H9 (cell line): ENCODE measurements around the gene FAM216A. TPM values are rescaled to one million over a fixed set of nuclear protein-coding genes. Genes with fewer than 3 reads are reported as not detected.

Experiments
- DNase-seq: peaks from one replicate; pipeline ENCODE4 v3.0.0-alpha.2; 2017
- H2AFZ ChIP-seq: one replicate; pipeline ENCODE4 v1.6.1; 2013; ENCODE audit warnings: mild to moderate bottlenecking, low read length, control low read depth, moderate library complexity
- H2AK5ac ChIP-seq: 2 replicates; pipeline ENCODE4 v1.6.1; 2013; ENCODE audit warnings: low read length, control low read depth, mixed read lengths; ENCODE audit not compliant: insufficient read length
- H2BK120ac ChIP-seq: one replicate; pipeline ENCODE4 v1.6.1; 2013; ENCODE audit warnings: low read depth, mild to moderate bottlenecking, low read length, control low read depth, inconsistent platforms; ENCODE audit not compliant: poor library complexity, severe bottlenecking
- H2BK12ac ChIP-seq: 2 replicates; pipeline ENCODE4 v1.6.1; 2013; ENCODE audit warnings: low read length, control low read depth, mixed read lengths, low read depth; ENCODE audit not compliant: insufficient read length
- H2BK15ac ChIP-seq: 2 replicates; pipeline ENCODE4 v1.6.1; 2013; ENCODE audit warnings: low read depth, low read length, control low read depth
- H2BK20ac ChIP-seq: one replicate; pipeline ENCODE4 v1.6.1; 2013; ENCODE audit warnings: low read depth, mild to moderate bottlenecking, low read length, control low read depth, inconsistent platforms; ENCODE audit not compliant: poor library complexity, severe bottlenecking
- H2BK5ac ChIP-seq: 2 replicates; pipeline ENCODE4 v1.6.1; 2013; ENCODE audit warnings: low read length, control low read depth, mixed read lengths; ENCODE audit not compliant: insufficient read length
- H3K14ac ChIP-seq: 2 replicates; pipeline ENCODE4 v1.6.1; 2013; ENCODE audit warnings: low read length, control low read depth; ENCODE audit not compliant: insufficient read depth
- H3K18ac ChIP-seq: 2 replicates; pipeline ENCODE4 v1.6.1; 2013; ENCODE audit warnings: low read depth, mild to moderate bottlenecking, mixed read lengths, low read length, control low read depth; ENCODE audit not compliant: insufficient read length
- H3K23ac ChIP-seq: 2 replicates; pipeline ENCODE4 v1.6.1; 2013; ENCODE audit warnings: low read length, control low read depth, mixed read lengths, low read depth; ENCODE audit not compliant: insufficient read length
- H3K23me2 ChIP-seq: 2 replicates; pipeline ENCODE4 v1.6.1; 2013; ENCODE audit warnings: low read depth, mild to moderate bottlenecking, mixed read lengths, low read length, control low read depth; ENCODE audit not compliant: insufficient read length, poor library complexity, severe bottlenecking
- H3K27ac ChIP-seq: 2 replicates; pipeline ENCODE4 v1.5.1; 2013; ENCODE audit warnings: low read length, control low read depth, mixed read lengths, low read depth; ENCODE audit not compliant: insufficient read length
- H3K27me3 ChIP-seq: 2 replicates; pipeline ENCODE4 v1.6.1; 2013; ENCODE audit warnings: low read length, control low read depth, inconsistent platforms; ENCODE audit not compliant: insufficient read depth
- H3K4ac ChIP-seq: 2 replicates; pipeline ENCODE4 v1.6.1; 2013; ENCODE audit warnings: low read depth, mild to moderate bottlenecking, control low read depth, inconsistent platforms, low read length, moderate library complexity
- H3K4me1 ChIP-seq: 2 replicates; pipeline ENCODE4 v1.6.1; 2013; ENCODE audit warnings: low read length, control low read depth, inconsistent platforms; ENCODE audit not compliant: insufficient read depth
- H3K4me2 ChIP-seq: 2 replicates; pipeline ENCODE4 v1.6.1; 2013; ENCODE audit warnings: low read length, control low read depth, mixed read lengths; ENCODE audit not compliant: insufficient read length, insufficient read depth
- H3K56ac ChIP-seq: 2 replicates; pipeline ENCODE4 v1.6.1; 2013; ENCODE audit warnings: low read depth, mild to moderate bottlenecking, mixed read lengths, low read length, control low read depth; ENCODE audit not compliant: insufficient read length
- H3K79me1 ChIP-seq: 2 replicates; pipeline ENCODE4 v1.6.1; 2013; ENCODE audit warnings: low read depth, mild to moderate bottlenecking, moderate library complexity, low read length, control low read depth, inconsistent platforms; ENCODE audit not compliant: insufficient read depth, poor library complexity, severe bottlenecking
- H3K79me2 ChIP-seq: 2 replicates; pipeline ENCODE4 v1.6.1; 2013; ENCODE audit warnings: low read length, control low read depth, inconsistent platforms; ENCODE audit not compliant: insufficient read depth
- H3K9ac ChIP-seq: 2 replicates; pipeline ENCODE4 v1.6.1; 2013; ENCODE audit warnings: low read length, control low read depth, mixed read lengths; ENCODE audit not compliant: insufficient read length; ENCODE audit errors: extremely low read depth
- H3K9me3 ChIP-seq: one replicate; pipeline ENCODE4 v1.6.1; 2013; ENCODE audit warnings: low read depth, low read length, inconsistent platforms; ENCODE audit not compliant: control insufficient read depth
- H3T11ph ChIP-seq: one replicate; pipeline ENCODE4 v1.6.1; 2013; ENCODE audit warnings: mild to moderate bottlenecking, low read length, control low read depth, inconsistent platforms
- H4K20me1 ChIP-seq: one replicate; pipeline ENCODE4 v1.6.1; 2013; ENCODE audit not compliant: control insufficient read depth, insufficient read length, insufficient read depth
- H4K5ac ChIP-seq: 2 replicates; pipeline ENCODE4 v1.6.1; 2013; ENCODE audit warnings: low read depth, mild to moderate bottlenecking, mixed read lengths, low read length, control low read depth; ENCODE audit not compliant: insufficient read length
- H4K8ac ChIP-seq: replicated peaks from 2 replicates; pipeline ENCODE4 v1.6.1; 2013; ENCODE audit warnings: low read length, control low read depth, mixed read lengths, low read depth; ENCODE audit not compliant: insufficient read length
- H4K91ac ChIP-seq: 2 replicates; pipeline ENCODE4 v1.6.1; 2013; ENCODE audit warnings: low read depth, mild to moderate bottlenecking, moderate library complexity, mixed read lengths, low read length, control low read depth; ENCODE audit not compliant: insufficient read length
- H3K27ac Mint-ChIP-seq, 3 experiments: 2 replicates in 2 of 3; 3 replicates in 1 of 3; pipeline ENCODE4 v1.8.0; 2020 to 2021; ENCODE audit warnings: mixed read lengths in 3 of 3, mild to moderate bottlenecking in 1 of 3, moderate library complexity in 1 of 3
- H3K27me3 Mint-ChIP-seq: 2 replicates; pipeline ENCODE4 v1.8.0; 2021; ENCODE audit warnings: low read depth, mild to moderate bottlenecking, moderate library complexity, mixed read lengths
- H3K36me3 Mint-ChIP-seq, 3 experiments: 2 replicates in 2 of 3; 3 replicates in 1 of 3; pipeline ENCODE4 v1.8.0; 2020 to 2021; ENCODE audit warnings: low read depth in 3 of 3, mixed read lengths in 3 of 3; ENCODE audit not compliant: insufficient read depth in 1 of 3
- H3K4me1 Mint-ChIP-seq, 2 experiments: 2 replicates each; pipeline ENCODE4 v1.8.0; 2020; ENCODE audit warnings: mixed read lengths in 2 of 2
- H3K4me3 Mint-ChIP-seq, 2 experiments: 2 replicates in 1 of 2; 3 replicates in 1 of 2; pipeline ENCODE4 v1.8.0; 2020 to 2021; ENCODE audit warnings: mild to moderate bottlenecking in 2 of 2, mixed read lengths in 2 of 2, moderate library complexity in 1 of 2
- H3K9me3 Mint-ChIP-seq, 2 experiments: 2 replicates in 1 of 2; 3 replicates in 1 of 2; pipeline ENCODE4 v1.8.0; 2020; ENCODE audit warnings: mild to moderate bottlenecking in 2 of 2, mixed read lengths in 2 of 2, moderate library complexity in 1 of 2
- WGBS: extraction: QIAGEN DNeasy Blood & Tissue Kit; methylation state at CpG from one replicate; pipeline ENCODE4 v1.1.7; 2013; ENCODE audit warnings: missing lambda C conversion rate, low lambda C conversion rate, mixed read lengths; ENCODE audit not compliant: insufficient read length; ENCODE audit errors: extremely low coverage; 5-methylcytosine and 5-hydroxymethylcytosine counted together
- total RNA-seq: library from RNA; stranded (reverse); gene quantifications from 2 replicates; pipeline ENCODE4 v1.2.1, GENCODE V29; 2021
- TF ChIP-seq, protein P1 (sequence below): fragments of 200-600 bp; sonication (generic); conservative IDR thresholded peaks from 3 replicates; pipeline ENCODE4 v1.8.0; 2021; ENCODE audit warnings: antibody characterized with exemption, mild to moderate bottlenecking

The FAM216A gene
- total RNA-seq, 1 experiment from 2014 or later: 18.1 TPM

DNA sequence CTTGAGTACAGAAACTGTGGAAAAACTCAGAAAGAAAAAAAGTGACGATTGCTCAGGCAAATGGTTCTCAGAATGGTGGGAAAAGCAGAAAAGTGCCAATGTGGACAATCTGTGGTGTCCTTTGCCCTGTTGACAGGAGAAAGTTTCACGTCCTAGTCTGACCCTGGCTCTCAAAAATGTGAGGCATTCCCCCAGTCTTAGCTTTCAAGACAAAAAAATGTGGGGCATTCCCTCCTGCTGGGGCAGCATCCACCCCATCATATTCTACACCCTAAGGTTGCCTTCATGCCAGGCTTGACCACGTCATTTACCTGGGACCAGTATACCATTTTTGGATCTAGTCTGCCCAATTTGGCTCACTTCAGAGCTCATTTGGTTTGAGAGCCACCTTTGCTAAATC is 44.4 kb upstream of the FAM216A start:
- H3K56ac ChIP-seq: no peak overlapping the region
- no peak overlapping the region for H2AFZ ChIP-seq
- DNase-seq: peak; percentile 51
- H3K9me3 Mint-ChIP-seq: no peaks in the 10 kb centered on the region
- H2BK15ac ChIP-seq: no peak overlapping the region
- H3K18ac ChIP-seq: no peak overlapping the region
- H3K23me2 ChIP-seq: no peaks in the 10 kb centered on the region
- no peaks in the 10 kb centered on the region for H3K79me1 ChIP-seq
- no peaks in the 10 kb centered on the region for H3K27me3 ChIP-seq
- H3K79me2 ChIP-seq: no peaks in the 10 kb centered on the region
- no peak overlapping the region for H4K8ac ChIP-seq
- H2BK5ac ChIP-seq: no peak overlapping the region
- H3K23ac ChIP-seq: no peak overlapping the region
- H3K27ac ChIP-seq: no peak overlapping the region
- H2AK5ac ChIP-seq: no peak overlapping the region
- H4K5ac ChIP-seq: no peak overlapping the region
- no peak overlapping the region for H2BK12ac ChIP-seq
- H3K4me1 Mint-ChIP-seq: peaks cover 6 to 14% of the 10 kb centered on the region in 2 experiments
- TF ChIP-seq, protein P1, sequence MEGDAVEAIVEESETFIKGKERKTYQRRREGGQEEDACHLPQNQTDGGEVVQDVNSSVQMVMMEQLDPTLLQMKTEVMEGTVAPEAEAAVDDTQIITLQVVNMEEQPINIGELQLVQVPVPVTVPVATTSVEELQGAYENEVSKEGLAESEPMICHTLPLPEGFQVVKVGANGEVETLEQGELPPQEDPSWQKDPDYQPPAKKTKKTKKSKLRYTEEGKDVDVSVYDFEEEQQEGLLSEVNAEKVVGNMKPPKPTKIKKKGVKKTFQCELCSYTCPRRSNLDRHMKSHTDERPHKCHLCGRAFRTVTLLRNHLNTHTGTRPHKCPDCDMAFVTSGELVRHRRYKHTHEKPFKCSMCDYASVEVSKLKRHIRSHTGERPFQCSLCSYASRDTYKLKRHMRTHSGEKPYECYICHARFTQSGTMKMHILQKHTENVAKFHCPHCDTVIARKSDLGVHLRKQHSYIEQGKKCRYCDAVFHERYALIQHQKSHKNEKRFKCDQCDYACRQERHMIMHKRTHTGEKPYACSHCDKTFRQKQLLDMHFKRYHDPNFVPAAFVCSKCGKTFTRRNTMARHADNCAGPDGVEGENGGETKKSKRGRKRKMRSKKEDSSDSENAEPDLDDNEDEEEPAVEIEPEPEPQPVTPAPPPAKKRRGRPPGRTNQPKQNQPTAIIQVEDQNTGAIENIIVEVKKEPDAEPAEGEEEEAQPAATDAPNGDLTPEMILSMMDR: no peak
- H3K4me1 ChIP-seq: peaks cover 6% of the 10 kb centered on the region; the same call in 1 of the 2 replicates
- no peaks in the 10 kb centered on the region for H4K20me1 ChIP-seq
- no peak overlapping the region for H3K27ac Mint-ChIP-seq
- H4K91ac ChIP-seq: no peak overlapping the region
- no peak overlapping the region for H3K4me3 Mint-ChIP-seq
- H3K9ac ChIP-seq: no peak overlapping the region
- H3K27me3 Mint-ChIP-seq: no peaks in the 10 kb centered on the region
- no peaks in the 10 kb centered on the region for H3K9me3 ChIP-seq
- no CpG with 5 or more reads among the region's 3 CpGs for WGBS
- no peak overlapping the region for H2BK20ac ChIP-seq
- no peak overlapping the region for H3K4me2 ChIP-seq
- H2BK120ac ChIP-seq: no peak overlapping the region
- H3K4ac ChIP-seq: no peak overlapping the region
- H3T11ph ChIP-seq: no peak overlapping the region
- no peak overlapping the region for H3K14ac ChIP-seq
- H3K36me3 Mint-ChIP-seq: no peaks in the 10 kb centered on the region
